ENCODE results near the gene KCNT2.
"Not testable (repeated sequence)": the region's sequence is repeated elsewhere in the genome, so short reads cannot be mapped to it uniquely, and the experiment has no call there.

The KCNT2 gene

DNA sequence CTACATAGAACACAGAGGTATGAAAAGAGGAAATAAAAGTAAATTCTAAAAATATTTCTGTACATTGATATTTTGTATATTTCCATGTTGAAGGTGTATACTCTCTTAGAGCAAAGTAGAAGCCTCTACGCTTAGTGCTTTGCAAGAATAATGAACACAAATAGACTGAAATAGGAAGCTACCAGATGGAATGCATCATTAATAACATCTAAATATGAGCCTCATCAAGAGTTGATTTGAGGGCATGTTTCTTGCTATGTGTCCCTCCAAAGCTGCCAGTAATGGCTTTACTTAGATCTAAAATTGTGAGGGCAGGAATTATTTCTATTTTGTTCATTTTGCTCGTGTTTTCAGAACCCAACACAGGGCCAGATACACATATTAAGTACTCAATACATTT, 94.4 kb downstream of the KCNT2 start:
- no peak for DNase-seq (ENCODE audit: low read depth)

DNA sequence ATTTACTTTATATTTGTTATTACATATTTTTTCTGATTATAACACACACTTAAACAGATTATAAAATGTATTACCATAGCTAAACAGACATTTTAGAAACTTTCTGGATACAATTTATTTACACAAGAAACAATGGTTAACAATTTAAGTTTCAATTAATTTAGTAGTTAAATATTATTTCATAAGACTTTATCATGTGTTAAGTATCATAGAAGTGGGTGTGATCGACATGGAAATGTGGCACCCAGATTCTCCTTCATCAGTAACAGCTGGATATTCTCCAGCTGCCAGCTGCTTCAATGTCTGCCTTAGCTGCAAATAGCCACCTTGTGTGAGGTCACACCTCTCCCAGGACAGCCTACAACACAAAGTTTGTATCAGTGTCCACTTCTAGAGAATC, 97.8 kb downstream of the KCNT2 start:
- DNase-seq (ENCODE audit: low read depth): no peak

GRCh38 chr1:196504224-196504623, 104.0 kb downstream of the KCNT2 start:
- DNase-seq (ENCODE audit: low read depth): not testable (repeated sequence)

DNA sequence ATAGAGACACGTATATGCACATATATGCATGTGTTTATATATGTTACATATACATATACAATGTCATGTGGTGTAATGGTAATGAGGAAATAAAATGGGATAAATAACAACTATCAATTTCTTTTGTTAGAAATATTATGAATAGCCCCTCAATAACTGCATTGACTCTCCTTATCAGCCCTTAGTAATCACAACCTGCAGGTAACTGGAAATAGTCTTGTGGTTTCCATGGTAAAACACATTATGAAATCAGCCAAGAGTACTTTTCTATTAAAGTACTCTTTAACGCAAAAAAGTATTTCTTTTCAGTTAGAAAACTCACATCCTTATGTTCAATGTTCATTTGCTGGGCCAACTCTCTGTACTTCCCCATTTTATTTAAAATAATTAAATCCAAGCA, 105.8 kb downstream of the KCNT2 start:
- DNase-seq (ENCODE audit: low read depth): no peak

DNA sequence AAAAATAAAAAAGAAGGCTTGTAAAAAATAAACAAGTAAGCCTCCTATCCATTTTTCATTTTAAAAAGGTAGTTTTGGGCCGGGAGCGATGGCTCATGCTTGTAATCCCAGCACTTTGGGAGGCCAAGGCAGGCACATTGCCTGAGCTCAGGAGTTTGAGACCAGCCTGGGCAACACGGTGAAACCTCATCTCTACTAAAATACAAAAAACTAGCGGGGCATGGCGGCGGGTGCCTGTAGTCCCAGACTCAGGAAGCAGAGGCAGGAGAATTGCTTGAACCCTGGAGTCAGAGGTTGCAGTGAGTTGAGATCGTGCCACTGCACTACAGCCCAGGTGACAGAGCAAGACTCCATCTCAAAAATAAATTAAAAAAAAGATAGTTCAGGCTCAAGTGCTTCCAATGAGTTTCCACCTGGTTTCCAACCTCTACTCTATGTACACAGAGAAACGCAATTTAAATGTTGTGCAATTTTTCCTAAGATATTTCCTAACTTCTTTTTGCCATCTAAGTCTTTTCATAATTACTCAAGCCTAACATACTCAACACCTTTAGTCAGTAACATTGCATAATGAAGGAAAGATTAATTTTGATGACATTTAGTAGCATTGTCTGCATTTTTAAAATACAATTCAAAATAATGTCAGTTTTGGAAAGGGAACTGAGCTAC, 106.3 kb downstream of the KCNT2 start:
- no peak for DNase-seq (ENCODE audit: low read depth)

DNA sequence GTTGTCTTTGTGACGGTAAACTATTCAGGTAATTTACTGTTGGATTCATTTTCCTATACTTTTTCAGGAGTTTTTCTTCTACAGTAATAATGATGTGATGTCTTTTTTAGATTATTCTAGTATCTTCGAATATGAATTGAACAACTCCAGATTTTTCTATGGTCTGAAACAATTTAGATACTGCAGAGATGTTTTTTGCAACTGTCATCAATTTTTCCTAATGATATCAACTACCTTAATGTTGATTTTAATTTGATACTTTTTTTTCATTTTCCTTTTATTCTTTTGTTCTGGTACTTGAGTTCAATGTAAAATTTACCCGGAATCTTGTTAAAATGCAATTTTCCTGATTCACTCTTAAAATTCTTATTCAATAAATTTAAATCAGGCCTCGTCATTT, 110.4 kb downstream of the KCNT2 start:
- DNase-seq (ENCODE audit: low read depth): no peak

DNA sequence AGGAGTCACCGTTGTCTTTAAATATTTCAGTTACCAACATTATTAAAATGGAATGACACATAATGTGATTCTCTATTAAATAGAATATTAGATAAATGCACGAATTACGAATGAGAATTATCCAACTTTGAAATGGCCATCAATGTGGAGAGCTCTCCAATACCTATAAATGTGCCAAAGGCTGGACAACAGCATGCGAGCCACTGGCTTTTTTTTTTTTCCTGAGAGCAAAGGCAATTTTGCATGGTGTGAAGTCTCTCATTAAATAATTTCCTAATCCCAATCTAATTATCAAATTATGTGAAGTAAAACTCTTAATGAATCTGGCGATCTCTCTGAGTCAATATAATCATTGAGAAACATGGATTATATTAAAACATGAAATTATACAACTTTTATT, 113.5 kb downstream of the KCNT2 start:
- DNase-seq (ENCODE audit: low read depth): no peak

DNA sequence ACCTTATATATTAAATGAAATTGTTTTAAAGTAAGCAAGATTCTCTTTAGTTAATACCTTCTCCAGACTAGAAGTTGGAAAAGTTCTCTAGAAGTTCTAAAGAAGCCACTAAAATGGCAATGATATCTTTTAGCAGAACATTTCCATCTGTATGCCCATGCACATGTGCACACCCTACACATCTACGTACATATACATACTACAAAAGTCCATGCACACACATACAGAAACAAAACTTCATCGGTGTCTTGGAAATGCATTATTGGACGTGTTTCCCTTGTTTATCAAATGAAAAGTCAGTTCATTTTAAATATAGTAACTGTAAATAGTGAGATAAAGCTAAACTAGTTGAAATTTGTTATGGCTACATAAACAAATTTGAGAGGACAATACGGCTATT, 114.4 kb downstream of the KCNT2 start:
- no peak for DNase-seq (ENCODE audit: low read depth)

DNA sequence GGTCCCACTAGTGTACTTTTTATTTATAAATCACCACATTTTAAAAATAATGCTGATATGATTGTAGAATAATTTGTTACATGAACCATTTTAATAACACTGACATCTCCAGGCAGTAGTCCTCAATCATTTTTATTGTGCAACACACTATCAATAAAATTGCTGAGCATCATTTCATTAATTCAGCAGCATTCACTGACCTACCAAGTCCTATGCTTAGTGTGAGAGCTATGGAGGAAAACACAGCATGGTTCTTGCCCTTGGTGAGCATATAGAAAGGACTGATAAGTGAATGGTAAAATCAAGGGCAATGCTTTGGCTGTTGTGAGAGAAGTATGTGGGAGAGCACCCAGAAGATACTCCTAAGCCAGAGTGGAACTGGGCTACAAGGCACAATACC, 119.7 kb downstream of the KCNT2 start:
- DNase-seq (ENCODE audit: low read depth): no peak

DNA sequence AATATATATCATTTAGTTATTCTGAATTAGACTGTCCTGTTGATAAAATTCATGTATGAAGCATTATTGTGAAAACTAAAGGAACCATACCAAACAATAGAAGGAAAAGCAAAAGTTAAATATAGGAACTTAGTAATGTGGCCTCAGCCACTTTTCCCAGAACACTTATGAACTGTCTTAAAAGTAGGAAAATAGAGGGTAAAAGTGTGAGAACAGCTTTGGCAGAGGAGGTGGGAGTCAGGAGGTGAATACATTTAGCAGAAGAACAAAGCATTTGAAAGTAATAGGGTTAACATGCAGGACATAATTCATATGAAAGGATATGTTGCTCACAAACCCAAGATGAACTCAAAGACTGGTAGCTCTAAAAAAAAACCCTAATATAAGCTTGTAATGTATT, 121.9 kb downstream of the KCNT2 start:
- no peak for DNase-seq (ENCODE audit: low read depth)

GRCh38 chr1:196481616-196482015, 126.6 kb downstream of the KCNT2 start:
- DNase-seq (ENCODE audit: low read depth): no peak

- DNase-seq (ENCODE audit: low read depth): no peak
Observed at GRCh38 chr1:196477262-196477661, 131.0 kb downstream of the KCNT2 start.

DNA sequence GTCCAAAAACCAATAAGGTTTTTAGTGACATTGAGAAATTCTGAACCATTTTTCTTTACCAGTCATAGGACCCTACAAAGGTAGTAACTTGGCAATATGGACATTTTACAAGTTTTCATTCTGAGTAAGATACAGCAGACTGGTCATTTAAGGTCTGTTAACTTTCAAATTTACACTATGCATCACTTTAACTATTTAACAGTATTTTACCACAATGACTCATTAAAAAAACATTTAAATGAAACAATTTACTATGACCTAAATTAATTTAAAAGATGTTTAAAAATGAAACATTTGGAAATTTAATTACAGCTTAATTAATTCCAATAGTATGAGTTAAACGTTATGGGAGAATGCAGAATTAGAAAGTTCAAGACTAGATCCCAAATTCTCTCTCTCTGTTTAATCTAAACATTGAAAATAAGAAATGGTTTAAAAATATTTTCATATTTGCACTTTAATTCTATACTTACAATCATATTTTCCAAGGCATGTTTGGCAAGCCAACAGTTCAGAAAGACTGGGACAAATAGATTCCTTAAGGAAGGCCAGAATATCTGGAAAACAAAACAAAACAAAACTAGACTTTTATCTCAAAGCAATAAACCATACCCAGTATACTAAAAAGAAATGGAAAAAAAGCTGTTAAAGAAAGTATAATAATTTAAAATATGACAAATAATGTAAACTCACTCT, 140.9 kb downstream of the KCNT2 start:
- no peak for DNase-seq (ENCODE audit: low read depth)

- peak; percentile 70 for DNase-seq (ENCODE audit: low read depth)
Observed at GRCh38 chr1:196466654-196467053, 141.6 kb downstream of the KCNT2 start.

DNA sequence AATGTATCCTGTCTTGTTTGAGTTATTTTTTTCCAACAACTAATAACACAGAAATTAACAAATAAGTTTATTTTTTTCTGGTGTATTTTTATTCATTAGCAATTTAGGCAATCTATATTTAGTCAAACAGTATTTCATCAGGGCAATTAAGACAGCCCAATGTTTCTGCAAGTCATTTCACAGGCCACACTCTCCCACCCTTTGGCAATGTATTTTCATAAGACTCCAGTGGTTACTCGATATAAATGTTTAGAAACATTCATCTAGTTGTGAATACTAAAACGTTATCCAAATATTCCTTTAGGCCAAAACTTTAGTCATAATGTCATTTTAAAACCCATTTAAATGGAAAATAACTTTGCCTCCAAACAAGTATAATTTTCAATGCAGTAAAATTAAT, 142.1 kb downstream of the KCNT2 start:
- no peak for DNase-seq (ENCODE audit: low read depth)

DNA sequence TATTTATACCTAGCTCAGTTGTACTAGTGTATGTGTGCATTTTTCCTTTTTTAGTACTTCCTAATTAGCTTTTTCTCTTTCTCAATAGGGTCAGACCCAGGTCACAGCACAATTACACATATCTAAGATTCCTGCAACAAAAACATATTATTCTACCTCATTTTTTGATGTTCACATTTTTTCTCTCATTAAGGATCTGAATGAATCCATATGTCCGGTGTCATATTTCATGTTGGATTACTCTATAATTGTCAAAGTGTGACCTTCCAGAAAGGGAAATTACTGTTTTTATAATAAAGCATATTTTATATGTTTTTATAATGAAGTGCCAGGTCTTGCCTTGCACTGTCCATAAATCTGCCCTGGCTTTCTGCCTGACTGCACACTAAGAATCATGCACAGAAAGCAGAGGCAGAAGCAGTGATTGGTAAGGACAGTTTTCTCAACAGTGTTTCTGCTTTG, 143.7 kb downstream of the KCNT2 start:
- DNase-seq (ENCODE audit: low read depth): no peak

- no peak for DNase-seq (ENCODE audit: low read depth)
Observed at GRCh38 chr1:196462086-196462485, 146.2 kb downstream of the KCNT2 start.

- no peak for DNase-seq (ENCODE audit: low read depth)
Observed at GRCh38 chr1:196461521-196461920, 146.7 kb downstream of the KCNT2 start.

DNA sequence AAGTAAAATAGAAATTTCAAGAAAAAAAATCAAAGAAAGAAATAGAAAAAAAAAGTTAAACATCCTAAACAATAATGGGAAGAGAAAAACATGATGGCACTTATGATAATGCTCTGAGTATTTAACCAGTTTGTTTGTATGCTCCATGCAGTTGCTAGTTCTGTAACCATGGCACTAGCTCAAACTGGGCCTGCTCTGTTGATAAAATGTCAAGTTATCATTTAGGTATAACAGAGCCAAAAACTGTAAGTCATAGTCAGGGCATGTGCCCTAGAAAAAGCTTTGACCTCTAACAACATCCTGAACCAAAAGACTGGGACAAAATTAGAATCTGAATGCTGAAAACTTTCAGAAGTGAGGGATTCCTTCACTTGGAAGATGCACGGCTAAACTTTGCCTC, 148.9 kb downstream of the KCNT2 start:
- no peak for DNase-seq (ENCODE audit: low read depth)

GRCh38 chr1:196454792-196455191, 153.4 kb downstream of the KCNT2 start:
- DNase-seq (ENCODE audit: low read depth): no peak

GRCh38 chr1:196451103-196451502, 157.1 kb downstream of the KCNT2 start:
- DNase-seq (ENCODE audit: low read depth): no peak

- no peak for DNase-seq (ENCODE audit: low read depth)
Observed at GRCh38 chr1:196450143-196451095, 157.8 kb downstream of the KCNT2 start.

DNA sequence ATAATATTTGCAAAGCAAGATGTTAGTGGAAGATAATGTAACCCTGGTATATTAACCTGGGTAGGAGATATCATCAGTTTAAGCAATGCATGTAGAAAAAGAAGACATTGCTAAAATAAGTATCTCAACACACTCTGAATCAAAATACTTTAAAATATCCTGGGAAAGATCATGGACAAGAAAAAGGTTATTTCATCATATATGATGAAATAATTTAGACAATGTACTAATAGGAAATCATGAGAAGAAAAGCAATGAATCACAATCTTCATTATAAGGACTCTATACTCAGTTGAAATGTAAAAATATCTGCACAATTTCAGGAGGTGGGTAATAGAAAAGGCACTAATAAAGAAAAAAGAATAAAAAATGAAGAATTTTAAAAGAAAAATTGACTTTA, 158.8 kb downstream of the KCNT2 start:
- DNase-seq (ENCODE audit: low read depth): no peak

Data from non-pigmented ciliary epithelial cell (primary cell).